Measurements from ENCODE around the gene PRKG1.

Gene PRKG1

GRCh38 chr10:51076299-51076841 lies 2.1 kb downstream of the PRKG1 start:
- DNase-seq (ENCODE audit: low read depth) = no peak

GRCh38 chr10:51077074-51077473 lies 2.8 kb downstream of the PRKG1 start:
- DNase-seq (ENCODE audit: low read depth) = no peak

- DNase-seq (ENCODE audit: low read depth) = no peak
Observed at GRCh38 chr10:51077507-51077906, 3.2 kb downstream of the PRKG1 start.

GRCh38 chr10:51079331-51079730 lies 5.0 kb downstream of the PRKG1 start:
- no peak for DNase-seq (ENCODE audit: low read depth)

GRCh38 chr10:51079766-51080165 lies 5.5 kb downstream of the PRKG1 start:
- no peak for DNase-seq (ENCODE audit: low read depth)

- no peak for DNase-seq (ENCODE audit: low read depth)
Observed at GRCh38 chr10:51080311-51081006, 6.2 kb downstream of the PRKG1 start.

- no peak for DNase-seq (ENCODE audit: low read depth)
Observed at GRCh38 chr10:51082857-51083256, 8.6 kb downstream of the PRKG1 start.

GRCh38 chr10:51083356-51083853 lies 9.1 kb downstream of the PRKG1 start:
- DNase-seq (ENCODE audit: low read depth) = no peak

- no peak for DNase-seq (ENCODE audit: low read depth)
Observed at GRCh38 chr10:51085204-51085603, 10.9 kb downstream of the PRKG1 start.

GRCh38 chr10:51086710-51087109 lies 12.4 kb downstream of the PRKG1 start:
- DNase-seq (ENCODE audit: low read depth) = no peak

GRCh38 chr10:51087114-51087513 lies 12.8 kb downstream of the PRKG1 start:
- no peak for DNase-seq (ENCODE audit: low read depth)

- DNase-seq (ENCODE audit: low read depth) = no peak
Observed at GRCh38 chr10:51090190-51090589, 15.9 kb downstream of the PRKG1 start.

- no peak for DNase-seq (ENCODE audit: low read depth)
Observed at GRCh38 chr10:51092402-51092801, 18.1 kb downstream of the PRKG1 start.

- DNase-seq (ENCODE audit: low read depth) = no peak
Observed at GRCh38 chr10:51095444-51095843, 21.2 kb downstream of the PRKG1 start.

GRCh38 chr10:51097546-51097945 lies 23.3 kb downstream of the PRKG1 start:
- no peak for DNase-seq (ENCODE audit: low read depth)

- DNase-seq (ENCODE audit: low read depth) = no peak
Observed at GRCh38 chr10:51100221-51100620, 25.9 kb downstream of the PRKG1 start.

GRCh38 chr10:51103554-51104217 lies 29.4 kb downstream of the PRKG1 start:
- no peak for DNase-seq (ENCODE audit: low read depth)

GRCh38 chr10:51106311-51106945 lies 32.1 kb downstream of the PRKG1 start:
- no peak for DNase-seq (ENCODE audit: low read depth)

- DNase-seq (ENCODE audit: low read depth) = no peak
Observed at GRCh38 chr10:51108406-51108805, 34.1 kb downstream of the PRKG1 start.

- DNase-seq (ENCODE audit: low read depth) = no peak
Observed at GRCh38 chr10:51109801-51110533, 35.7 kb downstream of the PRKG1 start.

- no peak for DNase-seq (ENCODE audit: low read depth)
Observed at GRCh38 chr10:51112013-51112412, 37.7 kb downstream of the PRKG1 start.

- no peak for DNase-seq (ENCODE audit: low read depth)
Observed at GRCh38 chr10:51113007-51113406, 38.7 kb downstream of the PRKG1 start.

Data from activated T-helper 1 cell treated with Interleukin-2 at 50 U/mL for 16 hours (primary cell).